HepG2 (cell line): Measurements from ENCODE around the gene CCNJL. TPM values are rescaled to one million over a fixed set of nuclear protein-coding genes. Genes with fewer than 3 reads are reported as not detected.

Source experiments
- ATAC-seq: fragments of 200-7000 bp; cut with Tn5 transposase; 3 replicates; pipeline ENCODE4 v1.9.1; 2020; ENCODE audit warnings: mild to moderate bottlenecking, moderate library complexity
- BruUV-seq: library from RNA; stranded (reverse); fragments of 400-500 nt; replicated peaks from 2 replicates; lab custom pipeline; 2021; lab: Mats Ljungman, UMichigan
- CTCF ChIA-PET: fragments of 300-600 bp; formaldehyde crosslinking; extraction: SDS; loops from one replicate; lab custom pipeline; 2021; ENCODE audit warnings: low total read pairs, inconsistent platforms, low intra/inter-chr PET ratio; lab: Yijun Ruan, JAX
- POLR2A ChIA-PET: fragments of 350-600 bp; sonication (Branson Sonifier 250); formaldehyde crosslinking; loops from one replicate; lab custom pipeline; 2020; ENCODE audit warnings: antibody characterized with exemption, inconsistent platforms; lab: Yijun Ruan, JAX
- DNase-seq: peaks from one replicate; pipeline ENCODE4 v3.0.0-alpha.2; 2015; ENCODE audit warnings: low spot score
- FAIRE-seq: peaks from 3 replicates; lab custom pipeline; 2011; peaks lifted over from hg19 to GRCh38; lab: Jason Lieb, UNC
- H2AFZ ChIP-seq: one replicate; pipeline ENCODE4 v1.6.1; 2011; ENCODE audit warnings: low read length, inconsistent platforms
- H3K27ac ChIP-seq: fragments of 300-600 bp; 3 replicates; pipeline ENCODE4 v1.8.0; 2011; ENCODE audit warnings: mixed run types, mild to moderate bottlenecking, mixed read lengths, low read length, inconsistent platforms; ENCODE audit not compliant: insufficient read depth; ENCODE audit errors: extremely low read length
- H3K27me3 ChIP-seq, 2 experiments: fragments of 200-600 bp in 1 of 2; 2 replicates in 1 of 2; 3 replicates in 1 of 2; pipeline versions ENCODE4 v1.6.0 to v1.8.0; 2011; ENCODE audit warnings: low read length in 2 of 2, mild to moderate bottlenecking in 2 of 2, moderate library complexity in 2 of 2, inconsistent platforms in 1 of 2; ENCODE audit not compliant: insufficient read depth in 2 of 2, control insufficient read depth in 1 of 2
- H3K36me3 ChIP-seq, 2 experiments: fragments of 200-600 bp in 1 of 2; replicated peaks in 1 of 2; 2 replicates in 1 of 2; 3 replicates in 1 of 2; pipeline versions ENCODE4 v1.5.1 to v1.8.0; 2011; ENCODE audit warnings: low read length in 2 of 2, inconsistent platforms in 1 of 2; ENCODE audit not compliant: insufficient read depth in 2 of 2, control insufficient read depth in 1 of 2
- H3K4me1 ChIP-seq: 2 replicates; pipeline ENCODE4 v1.5.1; 2012; ENCODE audit warnings: low read length, inconsistent platforms; ENCODE audit not compliant: insufficient read depth
- H3K4me2 ChIP-seq: 2 replicates; pipeline ENCODE4 v1.6.0; 2011; ENCODE audit warnings: low read depth, low read length, inconsistent platforms
- H3K4me3 ChIP-seq, 3 experiments: fragments of 200-600 bp in 1 of 3; sonication (generic), shearing (Covaris generic) in 1 of 3; replicated peaks in 1 of 3; 2 replicates each; pipeline ENCODE4 v1.5.1; 2011 to 2016; ENCODE audit warnings: low read length in 3 of 3, inconsistent platforms in 2 of 3, low read depth in 2 of 3, mild to moderate bottlenecking in 2 of 3, control low read depth in 1 of 3, mixed read lengths in 1 of 3; ENCODE audit not compliant: insufficient read depth in 1 of 3
- H3K79me2 ChIP-seq: one replicate; pipeline ENCODE4 v1.6.1; 2011; ENCODE audit warnings: low read length, inconsistent platforms; ENCODE audit not compliant: insufficient read depth
- H3K9ac ChIP-seq: 2 replicates; pipeline ENCODE4 v1.6.0; 2011; ENCODE audit warnings: mild to moderate bottlenecking, low read depth, low read length, inconsistent platforms; ENCODE audit not compliant: insufficient read depth
- H3K9me3 ChIP-seq: 2 replicates; pipeline ENCODE4 v1.5.1; 2012; ENCODE audit warnings: mild to moderate bottlenecking, low read length
- H4K20me1 ChIP-seq: 2 replicates; pipeline ENCODE4 v1.6.0; 2011; ENCODE audit warnings: inconsistent platforms, mild to moderate bottlenecking, low read length, moderate library complexity; ENCODE audit not compliant: insufficient read depth
- DNMT1 ChIP-seq: sonication (generic); formaldehyde crosslinking; IDR thresholded peaks from 2 replicates; pipeline ENCODE4 v1.5.1; 2020; ENCODE audit warnings: mild to moderate bottlenecking, missing genetic modification reagents
- E2F1 ChIP-seq: sonication (generic); formaldehyde crosslinking; IDR thresholded peaks from 2 replicates; pipeline ENCODE4 v1.5.0; 2020; ENCODE audit warnings: missing genetic modification reagents
- EZH2 ChIP-seq: conservative IDR thresholded peaks from 2 replicates; pipeline ENCODE4 v1.6.1; 2012; ENCODE audit warnings: mild to moderate bottlenecking, low read depth, low read length, moderate library complexity
- HINFP ChIP-seq: sonication (generic); formaldehyde crosslinking; IDR thresholded peaks from 2 replicates; pipeline ENCODE4 v1.4.0; 2020; ENCODE audit warnings: low read depth, mild to moderate bottlenecking, missing genetic modification reagents
- MAFF ChIP-seq: IDR thresholded peaks from 2 replicates; pipeline ENCODE4 v1.6.1; 2011; ENCODE audit warnings: low read depth, low read length, improper control_type of control experiment
- NFKB2 ChIP-seq: sonication (generic); formaldehyde crosslinking; IDR thresholded peaks from 2 replicates; pipeline ENCODE4 v1.4.0; 2020; ENCODE audit warnings: missing genetic modification reagents, borderline replicate concordance
- PCBP1 ChIP-seq: fragments of 200-400 bp; formaldehyde crosslinking; IDR thresholded peaks from 2 replicates; pipeline ENCODE4 v1.6.1; 2017; ENCODE audit warnings: mild to moderate bottlenecking, low read depth, low read length, borderline replicate concordance
- ZBTB7A ChIP-seq: sonication (generic); formaldehyde crosslinking; IDR thresholded peaks from 2 replicates; pipeline ENCODE4 v1.8.0; 2022; ENCODE audit warnings: mild to moderate bottlenecking, missing genetic modification reagents
- ZKSCAN1 ChIP-seq: fragments of 150-350 bp; IDR thresholded peaks from 2 replicates; pipeline ENCODE4 v1.6.1; 2014; ENCODE audit warnings: low read length
- ZNF44 ChIP-seq: sonication (generic); formaldehyde crosslinking; IDR thresholded peaks from 2 replicates; pipeline ENCODE4 v1.5.1; 2020; ENCODE audit warnings: mild to moderate bottlenecking, missing genetic modification reagents
- ZNF547 ChIP-seq: sonication (generic); formaldehyde crosslinking; IDR thresholded peaks from 2 replicates; pipeline ENCODE4 v1.5.1; 2020; ENCODE audit warnings: mild to moderate bottlenecking, missing genetic modification reagents
- WGBS: methylation state at CpG from one replicate; pipeline ENCODE4 v1.1.6; 2017; ENCODE audit warnings: low lambda C conversion rate; 5-methylcytosine and 5-hydroxymethylcytosine counted together
- in situ Hi-C: cut with HindIII; loops from 2 replicates; pipeline ENCODE4 v1.10.0; 2017; ENCODE audit warnings: low pct_unique_long_range_greater_than_20kb; ENCODE audit not compliant: extremely low pct_ligation_motif_present
- intact Hi-C: fragments of 100-400 bp; cut with micrococcal nuclease; formaldehyde crosslinking; loops from one replicate; pipeline ENCODE4 v1.10.0; 2022; ENCODE audit not compliant: unreplicated experiment
- polyA plus RNA-seq, 8 experiments: library from polyadenylated mRNA; depleted of rRNA in 3 of 8; stranded (reverse) in 7 of 8; unstranded in 1 of 8; fragments of >200 nt; fragmentation: Illumina TruSeq in 4 of 8; extraction: Trizol in 4 of 8; gene quantifications; 2 replicates each; pipeline versions ENCODE4 v1.2.1 to v1.2.3, GENCODE V29; 2011 to 2016; ENCODE audit warnings: low read depth in 4 of 8, missing spikeins in 1 of 8, mixed read lengths in 1 of 8; ENCODE audit not compliant: insufficient read depth in 1 of 8
- total RNA-seq, 5 experiments: library from RNA; depleted of rRNA; stranded (reverse); fragments of >200 nt; fragmentation: Illumina TruSeq; extraction: Trizol; gene quantifications; 2 replicates each; pipeline ENCODE4 v1.2.3, GENCODE V29; 2016; ENCODE audit warnings: low read depth in 1 of 5
- TF ChIP-seq, protein P1 (sequence below): sonication (generic); formaldehyde crosslinking; conservative IDR thresholded peaks from 2 replicates; pipeline ENCODE4 v1.5.0; 2020; ENCODE audit warnings: missing genetic modification reagents
- TF ChIP-seq, protein P2 (sequence below): IDR thresholded peaks from 2 replicates; pipeline ENCODE4 v1.6.1; 2016

Gene CCNJL
- total and polyA plus RNA-seq, 2 of the 13 experiments (the other 11 are each of a cell fraction or from before 2014, with no cell fraction given), result 1.6 to 4.4 TPM

GRCh38 chr5:160293386-160293785, 19.0 kb downstream of the CCNJL start:
- POLR2A ChIA-PET, result no interaction called here

More at GRCh38 chr5:160293386-160293785, 19.0 kb downstream of the CCNJL start:
- ATAC-seq, result no peak
- no peak overlapping the region for H3K9ac ChIP-seq
- no peaks in the 10 kb centered on the region for H3K9me3 ChIP-seq
- H3K4me2 ChIP-seq, result no peak overlapping the region
- no peak overlapping the region for H3K4me3 ChIP-seq
- no peak overlapping the region for H2AFZ ChIP-seq
- no peak for DNase-seq
- no peaks in the 10 kb centered on the region for H3K27me3 ChIP-seq
- CTCF ChIA-PET, result no interaction called here
- no peak for FAIRE-seq
- no TSS peak for BruUV-seq
- no peaks in the 10 kb centered on the region for H3K79me2 ChIP-seq
- intact Hi-C loops, result no loop called here
- H3K36me3 ChIP-seq, result no peaks in the 10 kb centered on the region
- TF ChIP-seq E2F1 (CRISPR knock-in tag), result no peak
- no peak for TF ChIP-seq MAFF
- TF ChIP-seq ZBTB7A (CRISPR knock-in tag), result no peak
- TF ChIP-seq DNMT1 (CRISPR knock-in tag), result no peak
- TF ChIP-seq HINFP (CRISPR knock-in tag), result no peak
- TF ChIP-seq, protein P1, sequence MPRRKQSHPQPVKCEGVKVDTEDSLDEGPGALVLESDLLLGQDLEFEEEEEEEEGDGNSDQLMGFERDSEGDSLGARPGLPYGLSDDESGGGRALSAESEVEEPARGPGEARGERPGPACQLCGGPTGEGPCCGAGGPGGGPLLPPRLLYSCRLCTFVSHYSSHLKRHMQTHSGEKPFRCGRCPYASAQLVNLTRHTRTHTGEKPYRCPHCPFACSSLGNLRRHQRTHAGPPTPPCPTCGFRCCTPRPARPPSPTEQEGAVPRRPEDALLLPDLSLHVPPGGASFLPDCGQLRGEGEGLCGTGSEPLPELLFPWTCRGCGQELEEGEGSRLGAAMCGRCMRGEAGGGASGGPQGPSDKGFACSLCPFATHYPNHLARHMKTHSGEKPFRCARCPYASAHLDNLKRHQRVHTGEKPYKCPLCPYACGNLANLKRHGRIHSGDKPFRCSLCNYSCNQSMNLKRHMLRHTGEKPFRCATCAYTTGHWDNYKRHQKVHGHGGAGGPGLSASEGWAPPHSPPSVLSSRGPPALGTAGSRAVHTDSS, result no peak
- TF ChIP-seq, protein P2, sequence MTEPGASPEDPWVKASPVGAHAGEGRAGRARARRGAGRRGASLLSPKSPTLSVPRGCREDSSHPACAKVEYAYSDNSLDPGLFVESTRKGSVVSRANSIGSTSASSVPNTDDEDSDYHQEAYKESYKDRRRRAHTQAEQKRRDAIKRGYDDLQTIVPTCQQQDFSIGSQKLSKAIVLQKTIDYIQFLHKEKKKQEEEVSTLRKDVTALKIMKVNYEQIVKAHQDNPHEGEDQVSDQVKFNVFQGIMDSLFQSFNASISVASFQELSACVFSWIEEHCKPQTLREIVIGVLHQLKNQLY, result no peak
- TF ChIP-seq ZNF44 (CRISPR knock-in tag), result no peak
- TF ChIP-seq ZKSCAN1, result no peak
- TF ChIP-seq PCBP1, result no peak
- TF ChIP-seq EZH2, result no peak
- TF ChIP-seq NFKB2 (CRISPR knock-in tag), result no peak
- TF ChIP-seq ZNF547 (CRISPR knock-in tag), result no peak
- H3K27ac ChIP-seq, result no peak overlapping the region
- in situ Hi-C loops, result no loop called here
- WGBS, result 86% methylated on average over 10 of the region's 10 CpGs
- no peaks in the 10 kb centered on the region for H4K20me1 ChIP-seq
- H3K4me1 ChIP-seq, result peaks cover 9% of the 10 kb centered on the region; the same call in 1 of the 2 replicates
